ENCODE data around the gene PDE4D.

PDE4D gene

DNA sequence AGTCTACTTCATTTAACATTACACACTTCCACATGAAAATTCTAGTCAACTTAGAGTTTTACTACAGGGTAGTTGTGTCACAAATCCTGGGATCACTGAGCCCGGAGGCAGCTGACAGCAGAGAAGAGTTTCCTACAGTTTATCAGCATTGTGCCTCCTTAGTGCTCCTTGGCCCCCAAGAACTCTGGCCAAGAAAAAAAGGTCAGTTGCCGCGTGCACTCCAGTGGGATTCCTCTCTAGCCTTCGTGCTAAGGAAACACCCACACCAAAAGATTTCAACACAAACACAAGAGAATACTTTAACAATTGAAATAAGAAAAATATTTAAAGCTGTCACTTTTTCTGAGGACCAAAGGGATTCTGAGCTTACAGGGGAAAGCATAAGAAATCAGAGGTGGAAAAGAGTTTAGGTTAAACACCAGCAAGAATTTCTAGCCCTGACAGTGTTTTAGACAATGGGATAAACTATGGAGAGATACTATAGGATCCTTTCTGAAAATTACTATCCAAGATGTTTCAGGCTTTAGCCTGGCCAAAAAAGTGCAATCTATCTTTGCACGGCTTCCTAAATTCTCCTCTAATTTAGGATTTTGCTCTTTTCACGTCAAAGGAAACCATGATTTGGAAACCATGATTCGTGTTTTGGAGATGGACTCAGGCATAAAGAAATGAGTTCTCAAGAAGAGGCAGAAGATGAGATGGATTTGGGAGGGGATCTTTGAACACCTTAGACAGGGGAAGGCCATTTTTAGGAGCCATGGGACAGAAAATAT, 703.9 kb downstream of the PDE4D start:
- no peak for DNase-seq

DNA sequence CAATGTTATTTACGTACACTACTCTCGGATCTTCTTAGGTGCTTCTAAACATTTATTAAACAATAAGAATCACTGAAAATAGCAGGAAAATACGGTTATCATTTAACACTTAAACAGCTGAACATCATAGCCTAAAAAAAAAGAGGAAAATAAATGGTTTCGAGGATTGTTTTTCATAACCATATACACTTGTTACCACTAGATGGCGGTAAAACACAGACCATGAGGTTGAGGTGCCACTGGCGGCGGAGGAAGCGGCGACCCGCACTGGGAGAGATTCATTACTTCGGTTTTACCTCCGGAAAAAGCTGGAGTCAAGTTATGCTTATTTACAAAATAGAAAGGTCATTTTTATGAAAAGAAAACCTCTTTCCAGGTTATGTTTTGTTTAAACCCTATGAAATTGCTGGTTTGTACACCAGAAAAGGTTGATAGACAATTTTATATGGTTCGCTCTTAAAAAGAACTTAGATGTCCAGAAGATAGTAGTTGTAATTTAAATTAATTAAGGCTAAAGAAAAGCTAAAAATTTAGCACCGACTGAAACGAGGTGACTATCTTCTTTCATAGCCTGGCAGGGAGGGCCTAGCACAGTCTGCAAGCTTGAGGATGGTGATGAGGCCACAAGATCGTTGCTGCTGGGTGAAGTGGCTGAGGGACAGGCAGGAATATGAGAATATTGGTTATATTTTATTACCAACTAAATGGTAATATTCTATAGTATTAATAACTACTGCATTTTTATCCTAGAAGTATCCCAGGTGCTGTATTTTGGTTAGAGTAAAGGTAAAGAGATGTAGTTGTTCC, 704.9 kb downstream of the PDE4D start:
- DNase-seq, result peak in 1 of 2 experiments; percentile 44

DNA sequence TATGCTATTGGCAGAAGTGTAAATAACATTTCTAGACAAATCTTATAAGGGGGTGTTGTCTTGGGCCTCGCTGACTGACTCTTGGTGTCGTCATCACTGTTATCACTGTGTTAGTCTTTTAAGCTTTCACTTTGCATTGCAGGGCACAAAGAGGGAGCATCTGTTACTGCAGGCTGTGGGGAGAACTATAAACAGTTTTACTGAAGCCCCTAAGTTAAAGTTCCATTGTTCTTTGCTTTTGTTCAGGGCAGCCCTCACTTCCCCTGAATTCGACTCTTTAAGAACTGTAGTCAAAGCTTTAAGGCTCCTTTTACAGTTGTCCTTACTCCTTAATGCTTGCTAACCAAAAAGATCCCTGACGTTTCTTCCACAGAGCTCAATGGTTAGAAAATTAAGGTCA, 705.7 kb downstream of the PDE4D start:
- no peak for DNase-seq

DNA sequence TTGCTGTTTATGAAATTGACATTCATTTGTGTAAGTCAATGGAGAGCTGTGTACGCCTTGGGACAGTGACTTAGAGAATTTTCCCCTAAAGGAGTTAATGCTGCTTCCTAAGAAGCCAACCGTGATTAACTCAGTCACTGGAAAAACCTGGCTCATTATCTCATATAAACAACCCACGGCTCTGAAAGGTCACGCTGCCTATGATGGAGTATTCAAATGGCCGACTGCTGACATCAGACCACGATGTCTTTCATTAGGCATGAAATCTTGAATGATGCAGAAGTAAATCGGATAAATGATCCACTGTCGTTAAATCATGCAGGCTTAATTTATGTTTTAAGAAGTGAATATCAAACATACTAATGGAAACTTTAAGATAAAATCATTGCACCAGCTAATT, 706.9 kb downstream of the PDE4D start:
- DNase-seq, result no peak

DNA sequence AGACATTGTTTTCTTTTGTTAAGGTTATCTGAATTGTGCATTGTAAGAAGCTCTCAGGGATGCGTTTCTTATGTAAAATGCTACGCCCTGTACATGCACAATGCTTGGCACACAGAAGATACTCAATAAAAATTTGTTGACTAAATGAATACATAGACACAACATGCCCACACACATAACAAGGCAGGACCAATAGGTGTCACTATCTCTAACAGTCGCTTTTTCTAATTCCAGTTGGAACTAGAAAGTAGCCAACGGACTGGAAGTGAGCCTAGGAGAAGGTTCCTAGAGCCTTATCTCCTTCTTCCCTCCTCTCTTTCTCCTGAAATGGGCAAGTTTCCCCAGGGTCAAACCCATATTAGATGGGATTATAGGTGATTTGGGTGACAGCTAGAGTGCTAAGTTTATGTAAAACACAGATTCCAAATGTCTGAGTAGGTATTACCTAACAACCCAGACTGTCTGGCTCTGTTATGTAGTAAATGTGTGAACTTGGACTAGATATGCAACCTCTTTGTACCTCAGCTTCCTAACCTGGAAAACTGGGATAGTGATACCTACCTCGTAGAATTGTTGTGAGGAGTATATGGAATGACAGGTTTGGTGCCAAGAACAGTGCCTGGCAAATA, 707.7 kb downstream of the PDE4D start:
- DNase-seq, result no peak

DNA sequence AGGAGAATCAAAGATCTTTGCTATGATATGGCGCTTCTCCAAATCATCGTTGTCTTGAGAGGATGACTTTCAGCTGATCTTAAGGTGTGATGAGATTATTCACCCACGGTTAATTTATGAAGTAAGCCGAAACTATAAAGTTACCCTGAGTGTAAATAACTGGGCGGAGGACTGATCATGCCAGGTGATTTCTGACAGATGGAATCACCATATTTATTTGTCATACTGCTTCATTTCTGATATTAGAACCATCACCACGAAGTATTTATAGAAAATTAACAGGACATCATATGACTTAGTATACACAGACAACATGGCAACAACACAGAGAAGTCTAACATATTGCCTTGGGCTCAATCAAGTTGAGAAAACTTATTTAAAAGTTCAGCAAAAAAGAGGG, 708.8 kb downstream of the PDE4D start:
- DNase-seq, result no peak

DNA sequence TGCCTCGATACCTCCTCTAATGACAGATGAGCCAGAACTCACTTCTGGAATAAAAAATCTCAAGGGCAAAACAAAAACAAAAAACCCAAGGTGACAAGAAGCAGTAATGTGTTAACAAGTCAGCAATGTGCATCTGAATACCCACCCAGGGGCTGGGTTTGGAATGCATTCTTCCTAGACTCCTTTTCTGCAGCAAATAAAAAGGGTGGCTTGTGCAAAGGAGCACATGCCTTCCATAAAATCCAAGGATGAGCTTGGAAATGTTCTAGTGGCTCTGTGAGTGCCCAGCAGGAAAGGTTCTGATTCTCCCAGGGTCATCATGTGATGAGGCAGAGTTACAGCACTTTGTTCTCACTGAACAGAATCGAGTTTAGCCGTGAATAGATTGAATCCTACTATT, 710.8 kb downstream of the PDE4D start:
- DNase-seq, result no peak

DNA sequence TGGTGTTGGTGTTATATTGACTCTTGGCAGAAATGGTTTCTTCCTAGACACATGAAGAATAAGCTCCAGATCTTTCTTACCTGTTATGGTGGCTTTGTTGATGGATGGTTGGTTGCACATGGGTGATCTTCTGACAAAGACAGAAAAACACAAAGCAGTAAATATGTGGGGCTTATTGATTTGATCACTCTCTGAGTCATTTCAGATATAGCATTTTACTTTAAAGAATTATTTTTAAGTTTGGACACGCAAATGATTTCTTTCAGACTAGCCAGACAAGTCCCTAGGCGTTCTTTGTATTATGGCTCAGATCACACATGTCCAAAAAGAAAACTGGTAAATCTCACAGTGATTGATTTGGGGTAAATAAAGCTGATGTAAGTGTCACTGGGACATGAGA, 713.0 kb downstream of the PDE4D start:
- DNase-seq, result no peak

DNA sequence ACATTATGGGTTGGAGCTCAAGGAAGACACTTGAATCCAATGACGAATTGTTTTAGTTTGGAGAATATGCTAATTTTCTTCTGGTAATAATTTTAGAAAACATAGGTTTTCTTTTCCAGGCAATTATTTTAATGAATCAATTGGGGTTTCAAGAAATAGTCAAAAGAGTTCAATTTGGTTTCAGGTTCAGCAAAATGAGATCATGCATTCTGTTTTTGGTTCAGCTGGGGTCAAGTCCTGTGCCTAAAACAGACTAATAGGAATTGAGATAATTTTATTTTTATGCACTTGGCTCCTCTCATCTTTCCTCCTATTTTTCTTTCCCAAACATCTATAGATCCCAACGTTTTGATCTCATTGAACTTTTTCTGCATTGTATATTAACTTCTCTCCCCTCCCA, 713.8 kb downstream of the PDE4D start:
- no peak for DNase-seq

DNA sequence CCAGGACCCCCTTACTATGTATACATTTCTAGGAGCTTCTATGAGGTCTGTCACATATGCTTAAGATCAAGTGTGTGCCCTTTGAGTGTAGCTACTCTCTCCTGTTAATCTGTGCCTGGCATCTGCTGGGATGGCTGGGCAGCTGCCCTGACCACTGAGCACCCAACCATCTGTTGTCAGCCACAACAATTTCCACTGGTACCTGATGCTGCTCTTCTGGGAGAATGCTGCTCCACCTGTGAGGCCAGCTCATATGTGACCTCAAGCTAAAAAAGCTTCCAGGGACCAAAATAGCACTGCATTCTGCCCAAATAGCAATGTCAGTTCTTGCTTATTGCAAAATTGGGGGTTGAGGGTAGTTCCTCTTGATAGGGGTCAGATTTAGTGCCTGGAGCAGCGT, 715.0 kb downstream of the PDE4D start:
- no peak for DNase-seq

DNA sequence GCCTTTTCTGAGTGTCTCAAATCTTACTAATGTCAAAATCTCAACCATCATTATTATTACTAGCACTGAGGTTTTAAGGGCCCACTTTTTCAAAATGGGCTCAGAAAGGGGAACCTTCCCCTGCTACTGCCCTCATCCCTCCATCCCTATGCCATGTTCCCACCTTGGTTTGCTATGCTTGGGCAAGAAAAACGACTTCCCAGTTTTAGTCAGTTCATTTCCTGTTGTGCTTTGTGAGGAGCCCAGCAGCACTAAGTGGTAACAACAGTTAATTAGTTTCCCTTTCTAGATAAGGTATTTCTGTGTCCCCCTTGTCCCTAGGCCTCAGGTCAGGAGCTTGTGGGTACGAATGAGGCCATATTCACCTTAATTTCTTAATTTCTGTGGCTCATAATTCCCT, 715.5 kb downstream of the PDE4D start:
- no peak for DNase-seq

DNA sequence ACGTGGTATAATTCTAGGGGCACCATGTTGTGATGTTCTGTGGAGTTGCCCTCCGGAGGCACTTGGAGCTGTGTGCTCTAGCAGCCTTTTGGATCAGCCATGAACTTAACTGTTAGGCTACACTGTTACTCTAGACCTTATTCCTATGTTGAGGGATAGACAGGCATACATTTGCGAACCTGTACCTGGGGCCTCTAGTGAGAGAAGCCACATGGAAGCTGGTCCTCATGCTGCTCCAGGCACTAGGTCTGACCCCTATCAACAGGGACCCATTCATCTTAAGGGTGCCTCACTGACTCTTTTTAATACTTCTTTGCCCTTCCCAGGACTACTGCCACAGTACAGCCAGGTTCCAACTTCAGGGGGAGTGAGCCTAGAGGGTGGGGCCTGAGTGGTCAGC, 715.9 kb downstream of the PDE4D start:
- DNase-seq, result no peak

DNA sequence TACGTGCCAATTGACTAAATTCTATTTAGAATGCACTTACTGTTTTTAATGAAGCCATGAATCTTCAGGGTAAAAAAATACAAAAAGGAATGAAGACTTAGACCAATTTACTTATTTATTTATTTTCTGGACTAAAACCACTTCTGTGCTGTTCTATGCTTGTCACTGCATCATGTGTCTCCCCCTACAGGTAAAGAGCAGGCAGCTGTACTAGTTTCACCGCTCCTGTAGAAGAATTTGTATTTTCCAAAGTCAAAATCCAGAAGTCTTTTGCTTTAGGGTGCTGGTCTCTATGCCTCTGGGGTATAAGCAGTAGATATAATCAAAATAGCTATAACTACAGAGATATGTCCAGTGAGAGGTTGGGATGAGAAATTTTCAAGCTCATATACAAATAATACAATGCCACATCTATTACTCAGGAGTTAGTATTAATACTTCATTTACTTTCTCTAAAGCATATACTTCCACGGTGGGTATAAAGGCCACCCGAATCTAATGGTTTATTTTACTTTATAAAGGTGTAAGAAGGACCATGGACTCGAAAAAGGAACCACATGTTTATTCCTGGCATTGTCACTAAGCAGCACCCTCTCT, 719.2 kb downstream of the PDE4D start:
- peak in 1 of 2 experiments; percentile 17 for DNase-seq

DNA sequence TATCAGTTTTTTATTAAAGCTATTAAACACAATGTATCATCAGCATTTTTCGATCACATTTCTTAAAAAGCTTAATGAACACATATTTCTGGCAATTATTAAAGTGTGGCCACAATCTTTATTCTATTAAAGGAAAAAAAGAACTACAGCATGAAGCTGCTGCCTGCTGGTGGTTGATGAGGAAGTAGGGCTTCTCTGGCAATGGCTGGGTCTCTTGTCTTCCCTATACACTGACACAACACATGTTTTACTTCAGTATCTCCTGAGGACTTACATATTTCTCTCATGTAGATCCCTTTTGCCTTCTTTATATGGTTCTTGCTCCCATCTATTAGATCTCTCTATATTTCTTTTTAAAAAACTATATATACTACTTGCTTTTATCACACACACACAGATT, 719.9 kb downstream of the PDE4D start:
- no peak for DNase-seq

DNA sequence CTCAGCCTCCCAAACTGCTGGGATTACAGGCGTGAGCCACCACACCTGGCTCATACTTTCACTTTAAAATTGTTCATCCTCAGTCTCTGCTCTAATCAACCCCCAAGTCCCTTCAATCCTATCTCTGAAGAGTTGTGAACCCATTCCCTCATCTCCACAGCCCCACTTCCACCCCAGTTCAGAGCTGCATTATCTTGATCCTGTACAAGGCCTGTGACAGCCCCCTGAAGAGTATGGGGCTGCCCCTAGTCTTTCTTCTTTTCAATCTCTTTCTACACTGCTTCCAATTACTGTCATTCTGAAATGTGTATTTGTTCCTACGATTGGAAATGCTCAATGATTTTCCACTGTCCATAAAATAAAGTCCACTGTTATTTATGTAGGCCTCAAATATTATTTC, 722.4 kb downstream of the PDE4D start:
- DNase-seq, result no peak

DNA sequence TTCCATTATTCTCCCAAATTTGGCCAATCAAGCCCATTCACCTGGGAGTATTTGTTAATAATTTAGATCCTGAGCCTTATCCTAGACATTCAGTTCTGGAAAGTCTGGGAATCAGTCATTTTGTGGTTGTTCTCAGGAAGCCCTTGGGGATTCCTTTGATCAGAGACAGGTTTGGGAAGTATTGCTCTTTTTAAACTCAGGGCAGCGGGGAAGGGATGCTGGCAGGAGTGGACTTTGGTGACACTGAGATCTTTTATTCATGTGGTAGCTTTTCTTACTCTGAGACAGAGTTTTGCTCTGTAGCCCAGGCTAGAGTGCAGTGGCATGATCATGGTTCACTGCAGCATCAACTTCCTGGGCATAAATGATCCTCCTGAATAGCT, 723.8 kb downstream of the PDE4D start:
- no peak for DNase-seq

DNA sequence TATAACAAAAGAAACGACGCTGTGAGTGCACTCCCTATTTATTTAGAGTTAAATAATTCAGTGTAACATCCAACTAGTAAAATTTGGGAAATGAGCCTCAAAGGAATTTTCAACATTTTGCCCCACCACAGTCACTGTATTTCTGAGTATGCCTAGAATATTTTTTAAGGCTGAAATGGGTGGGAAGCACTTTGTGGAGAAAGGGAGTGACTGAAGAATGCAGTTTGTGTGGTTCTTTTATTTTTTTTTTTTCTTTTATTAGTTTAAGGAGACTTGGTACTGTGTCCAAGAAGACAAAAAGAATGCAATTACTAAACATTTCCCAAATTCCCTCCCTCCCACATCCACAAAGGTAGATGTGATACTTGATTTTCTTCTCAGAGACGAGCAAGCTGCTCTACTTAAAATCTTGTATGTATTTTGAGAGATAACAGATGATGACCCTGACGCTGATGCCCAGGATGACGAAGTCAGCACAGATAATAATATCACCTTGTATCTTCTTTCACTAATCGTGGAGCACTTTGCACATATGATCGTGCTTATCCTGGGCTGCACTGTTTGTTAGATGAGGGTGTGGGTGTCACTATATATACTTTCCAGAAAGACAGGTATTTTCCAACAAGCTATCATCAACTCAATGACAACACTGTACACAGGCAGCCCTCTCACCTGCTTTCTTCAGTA, 724.3 kb downstream of the PDE4D start:
- no peak for DNase-seq

DNA sequence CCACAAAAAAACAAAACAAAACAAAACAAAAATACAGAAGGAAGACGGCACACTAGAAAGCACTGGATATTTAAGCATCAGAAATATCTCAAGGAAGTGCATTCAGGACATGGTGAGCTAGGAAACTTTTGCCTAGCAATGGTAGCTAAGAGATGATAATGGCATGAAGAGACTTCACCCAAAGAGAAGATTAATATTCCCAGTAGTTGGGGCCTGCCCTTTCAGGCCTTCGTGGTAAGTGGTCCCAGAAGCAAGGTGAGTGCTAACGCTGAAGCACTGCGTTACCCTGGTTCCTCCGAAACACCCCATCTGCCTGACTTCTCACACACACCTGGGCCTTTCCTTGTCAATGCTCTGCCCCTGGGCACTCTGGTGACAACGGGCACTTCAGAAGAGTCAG, 725.5 kb downstream of the PDE4D start:
- DNase-seq, result no peak

DNA sequence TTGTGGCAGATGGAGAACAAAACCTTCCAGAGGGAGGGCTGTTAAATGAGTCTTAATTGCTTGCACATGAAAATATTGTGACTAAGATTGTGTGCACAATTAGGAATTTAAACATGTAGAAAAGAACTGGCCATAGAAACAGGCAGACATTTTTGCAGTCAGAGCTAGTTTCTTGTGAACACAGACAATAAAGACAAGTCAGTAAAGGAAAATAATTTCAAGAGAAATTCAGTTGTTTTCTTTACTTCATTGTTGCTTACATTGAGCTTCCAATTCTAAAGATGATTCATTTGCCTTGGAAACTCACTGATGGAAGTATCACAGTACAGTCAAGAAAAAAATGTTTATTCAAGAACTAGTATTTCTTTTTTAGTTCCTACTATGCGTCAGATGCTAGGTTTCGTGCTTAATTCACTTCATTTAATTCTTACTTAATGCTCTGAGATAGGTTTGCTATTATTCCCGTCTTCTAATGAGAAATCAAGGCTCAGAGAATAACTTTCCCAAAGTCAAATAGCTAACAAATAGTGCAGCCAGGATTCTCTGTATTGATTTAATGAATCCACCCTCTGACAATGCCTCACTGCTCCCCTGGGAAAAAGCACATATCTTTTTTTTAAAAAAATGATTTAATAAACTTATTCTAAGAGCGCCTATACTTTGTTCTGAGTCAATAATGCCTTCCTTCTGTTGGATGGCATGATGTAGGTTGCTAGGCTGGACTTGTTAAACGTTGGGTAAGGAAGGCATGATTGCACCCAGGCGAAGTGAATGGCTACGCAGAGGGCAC, 729.3 kb downstream of the PDE4D start:
- no peak for DNase-seq

DNA sequence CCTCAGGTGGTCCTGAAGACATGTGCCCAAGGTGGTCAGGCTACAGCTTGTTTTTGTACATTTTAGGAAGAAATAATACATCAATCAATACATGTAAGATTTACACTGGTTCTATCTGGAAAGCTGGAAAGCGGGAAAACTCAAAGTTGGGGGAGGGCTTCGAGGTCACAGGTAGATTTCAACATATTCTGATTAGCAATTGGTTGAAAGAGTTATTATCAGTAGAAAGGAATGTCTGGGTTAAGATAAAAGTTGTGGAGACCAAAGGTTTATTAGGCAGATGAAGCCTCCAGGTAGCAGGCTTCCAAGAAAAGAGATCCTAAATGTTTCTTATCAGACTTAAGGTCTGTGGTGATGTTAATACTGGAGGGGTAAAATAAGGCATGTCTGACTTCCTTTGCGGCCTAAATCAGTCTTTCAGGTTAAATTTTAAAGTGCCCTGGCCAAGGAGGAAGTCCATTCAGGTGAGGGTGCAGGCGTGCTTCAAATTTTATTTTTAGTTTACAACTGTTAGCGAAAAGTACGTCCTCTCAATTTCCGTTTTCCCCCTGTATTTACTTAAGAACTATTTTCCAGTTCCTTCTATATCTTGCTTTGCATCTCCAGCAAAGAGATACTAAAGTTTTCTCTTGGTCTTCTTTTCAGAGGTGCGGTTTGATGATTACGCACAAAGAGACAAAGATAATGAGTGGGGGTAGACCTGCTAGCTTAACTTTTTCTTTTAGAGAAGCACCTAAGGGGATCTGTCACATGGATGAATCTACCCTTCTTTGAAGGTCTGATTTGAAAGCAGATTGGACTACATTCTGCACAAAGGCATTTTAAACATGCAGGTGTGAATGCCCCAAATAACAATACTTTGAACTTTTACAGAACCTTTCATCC, 732.1 kb downstream of the PDE4D start:
- no peak for DNase-seq
